ENCODE measurements around the gene CADM4. TPM values are rescaled to one million over a fixed set of nuclear protein-coding genes. Genes with fewer than 3 reads are reported as not detected.

Gene CADM4, protein sequence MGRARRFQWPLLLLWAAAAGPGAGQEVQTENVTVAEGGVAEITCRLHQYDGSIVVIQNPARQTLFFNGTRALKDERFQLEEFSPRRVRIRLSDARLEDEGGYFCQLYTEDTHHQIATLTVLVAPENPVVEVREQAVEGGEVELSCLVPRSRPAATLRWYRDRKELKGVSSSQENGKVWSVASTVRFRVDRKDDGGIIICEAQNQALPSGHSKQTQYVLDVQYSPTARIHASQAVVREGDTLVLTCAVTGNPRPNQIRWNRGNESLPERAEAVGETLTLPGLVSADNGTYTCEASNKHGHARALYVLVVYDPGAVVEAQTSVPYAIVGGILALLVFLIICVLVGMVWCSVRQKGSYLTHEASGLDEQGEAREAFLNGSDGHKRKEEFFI
- total RNA-seq (1 to 10 TPM; 2.8 to 3.7 TPM), polyA plus RNA-seq (1 to 10 TPM in 1 of 2 donors, under 1 TPM in 1; 0.47 to 4.9 TPM)

DNA sequence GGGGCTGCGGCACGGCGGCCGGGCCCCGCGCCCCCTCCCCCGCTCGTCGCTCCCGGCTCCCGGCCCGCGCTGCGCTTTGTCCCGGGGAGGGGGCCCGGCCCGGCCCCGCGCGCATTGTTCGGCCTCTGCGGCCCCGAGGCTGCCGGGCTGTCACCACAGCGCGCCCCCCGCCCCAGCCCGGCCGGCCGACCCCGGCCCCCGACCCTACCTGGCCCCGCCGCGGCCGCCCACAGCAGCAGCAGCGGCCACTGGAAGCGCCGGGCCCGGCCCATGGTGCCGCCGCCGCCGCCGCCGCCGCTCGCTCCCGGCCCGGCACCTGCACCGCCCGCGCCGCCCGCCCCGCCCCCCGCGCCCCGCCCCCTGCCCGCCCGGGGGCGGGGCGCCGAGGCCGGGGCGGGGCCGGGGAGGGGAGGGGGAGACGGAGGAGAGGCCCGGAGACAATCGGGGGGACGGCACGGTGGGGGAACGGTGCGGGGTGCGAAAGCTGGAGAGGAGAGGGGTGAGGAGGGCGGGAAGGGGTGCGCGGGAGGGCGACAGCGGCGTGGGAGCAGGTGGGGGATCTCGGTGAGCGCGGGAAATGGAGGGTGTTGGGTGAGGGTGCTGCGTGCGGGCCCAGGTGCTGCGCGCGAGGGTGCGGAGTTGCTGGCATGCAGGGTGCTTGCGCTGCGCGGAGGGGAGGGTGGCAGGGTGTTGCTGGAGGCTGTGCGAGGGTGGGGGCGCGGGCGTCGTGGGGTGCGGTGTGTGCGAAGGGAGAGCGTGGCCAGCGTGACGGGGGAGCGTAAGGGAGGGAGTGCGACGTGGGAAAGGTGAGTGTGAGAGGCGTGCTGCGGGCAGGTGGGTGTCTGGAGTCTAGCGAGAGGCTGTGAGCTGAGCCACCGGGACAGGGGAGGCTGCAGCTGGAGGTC, at the start of gene CADM4:
TSS of gene CADM4 (minus strand) at position 332 of the 905 bp plus-strand sequence. CDS start at position 272, 60 bp downstream.
- Histone ChIP-seq H3K36me3 (ENCODE audit: control insufficient read depth in 4 of 4, insufficient read depth in 3 of 4, low read depth in 1 of 4, low read length in 3 of 4) (no peaks in the 10 kb centered on the region), H3K9me3 (ENCODE audit: control insufficient read depth in 4 of 4, low read length in 3 of 4) (no peaks in the 10 kb centered on the region), H3K9ac (ENCODE audit: low read depth in 1 of 2, low read length in 2 of 2) (no peak within 1 kb of the TSS), H3K4me3 (ENCODE audit: low read depth in 1 of 3, low read length in 3 of 3) (peak within 1 kb of the TSS; percentile 35 to 75 (median 67)), H3K27ac (ENCODE audit: low read depth in 1 of 2, low read length in 2 of 2) (no peak within 1 kb of the TSS), H3K27me3 (ENCODE audit: control insufficient read depth in 4 of 4, insufficient read depth in 4 of 4, low read length in 3 of 4) (no peaks in the 10 kb centered on the region), H3K4me1 (ENCODE audit: control insufficient read depth in 4 of 4, insufficient read depth in 4 of 4, low read length in 3 of 4) (peaks cover 4 to 11% (median 9%) of the 10 kb centered on the region in 4 donors)
- no peak for TF ChIP-seq FOXA1 (IDR thresholded peaks at IDR 0.05)
- TF ChIP-seq, protein P1, sequence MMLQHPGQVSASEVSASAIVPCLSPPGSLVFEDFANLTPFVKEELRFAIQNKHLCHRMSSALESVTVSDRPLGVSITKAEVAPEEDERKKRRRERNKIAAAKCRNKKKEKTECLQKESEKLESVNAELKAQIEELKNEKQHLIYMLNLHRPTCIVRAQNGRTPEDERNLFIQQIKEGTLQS (IDR thresholded peaks at IDR 0.05), result no peak
- no peak for TF ChIP-seq RXRA (IDR thresholded peaks at IDR 0.05)
- TF ChIP-seq HNF4G (IDR thresholded peaks at IDR 0.05), result no peak
- WGBS, result 2% methylated on average over 110 of the region's 110 CpGs
- peak; percentile 55 for DNase-seq (ENCODE audit: low spot score)

DNA sequence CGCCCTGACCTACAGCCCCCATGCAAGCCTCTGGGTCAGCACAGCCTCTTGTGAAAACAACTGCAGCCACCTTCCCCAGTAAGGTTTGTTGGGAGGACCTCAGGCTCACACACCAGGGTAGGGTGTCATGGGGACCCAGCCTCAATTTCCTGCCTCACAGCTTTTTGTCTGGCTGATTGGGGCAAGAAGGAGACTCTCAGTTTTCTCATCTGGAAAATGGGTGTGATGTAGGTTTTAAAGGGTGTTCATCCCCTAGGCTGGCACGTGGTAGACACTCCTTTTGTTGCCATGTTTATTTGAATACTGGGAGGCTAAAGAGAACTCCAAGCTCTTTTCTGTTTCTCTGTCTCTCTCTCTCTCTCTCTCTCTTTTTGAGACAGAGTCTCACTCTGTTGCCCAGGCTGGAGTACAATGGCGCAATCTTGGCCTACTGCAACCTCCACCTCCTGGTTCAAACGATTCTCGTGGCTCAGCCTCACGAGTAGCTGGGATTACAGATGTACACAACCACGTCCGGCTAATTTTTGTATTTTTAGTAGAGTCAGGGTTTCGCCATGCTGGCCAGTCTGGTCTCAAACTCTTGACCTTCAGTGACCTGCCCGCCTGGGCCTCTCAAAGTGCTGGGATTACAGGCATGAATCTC, 48.5 kb upstream of the CADM4 start:
- H3K9ac ChIP-seq (ENCODE audit: low read depth in 1 of 2, low read length in 2 of 2), result no peak overlapping the region
- H3K4me3 ChIP-seq (ENCODE audit: low read depth in 1 of 3, low read length in 3 of 3), result no peak overlapping the region
- no peaks in the 10 kb centered on the region for H3K27me3 ChIP-seq (ENCODE audit: control insufficient read depth in 4 of 4, insufficient read depth in 4 of 4, low read length in 3 of 4)
- no peak for TF ChIP-seq FOXA1 (IDR thresholded peaks at IDR 0.05)
- TF ChIP-seq, protein P2, sequence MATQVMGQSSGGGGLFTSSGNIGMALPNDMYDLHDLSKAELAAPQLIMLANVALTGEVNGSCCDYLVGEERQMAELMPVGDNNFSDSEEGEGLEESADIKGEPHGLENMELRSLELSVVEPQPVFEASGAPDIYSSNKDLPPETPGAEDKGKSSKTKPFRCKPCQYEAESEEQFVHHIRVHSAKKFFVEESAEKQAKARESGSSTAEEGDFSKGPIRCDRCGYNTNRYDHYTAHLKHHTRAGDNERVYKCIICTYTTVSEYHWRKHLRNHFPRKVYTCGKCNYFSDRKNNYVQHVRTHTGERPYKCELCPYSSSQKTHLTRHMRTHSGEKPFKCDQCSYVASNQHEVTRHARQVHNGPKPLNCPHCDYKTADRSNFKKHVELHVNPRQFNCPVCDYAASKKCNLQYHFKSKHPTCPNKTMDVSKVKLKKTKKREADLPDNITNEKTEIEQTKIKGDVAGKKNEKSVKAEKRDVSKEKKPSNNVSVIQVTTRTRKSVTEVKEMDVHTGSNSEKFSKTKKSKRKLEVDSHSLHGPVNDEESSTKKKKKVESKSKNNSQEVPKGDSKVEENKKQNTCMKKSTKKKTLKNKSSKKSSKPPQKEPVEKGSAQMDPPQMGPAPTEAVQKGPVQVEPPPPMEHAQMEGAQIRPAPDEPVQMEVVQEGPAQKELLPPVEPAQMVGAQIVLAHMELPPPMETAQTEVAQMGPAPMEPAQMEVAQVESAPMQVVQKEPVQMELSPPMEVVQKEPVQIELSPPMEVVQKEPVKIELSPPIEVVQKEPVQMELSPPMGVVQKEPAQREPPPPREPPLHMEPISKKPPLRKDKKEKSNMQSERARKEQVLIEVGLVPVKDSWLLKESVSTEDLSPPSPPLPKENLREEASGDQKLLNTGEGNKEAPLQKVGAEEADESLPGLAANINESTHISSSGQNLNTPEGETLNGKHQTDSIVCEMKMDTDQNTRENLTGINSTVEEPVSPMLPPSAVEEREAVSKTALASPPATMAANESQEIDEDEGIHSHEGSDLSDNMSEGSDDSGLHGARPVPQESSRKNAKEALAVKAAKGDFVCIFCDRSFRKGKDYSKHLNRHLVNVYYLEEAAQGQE (IDR thresholded peaks at IDR 0.05), result no peak
- no peak for TF ChIP-seq HNF4A (conservative IDR thresholded peaks at IDR 0.05)
- no peak for TF ChIP-seq RAD21 (IDR thresholded peaks at IDR 0.05)
- TF ChIP-seq, protein P1 (IDR thresholded peaks at IDR 0.05), result no peak
- no peak for TF ChIP-seq RXRA (IDR thresholded peaks at IDR 0.05)
- TF ChIP-seq JUND (IDR thresholded peaks at IDR 0.05), result no peak
- no peak for TF ChIP-seq FOXA2 (IDR thresholded peaks at IDR 0.05)
- TF ChIP-seq GABPA (IDR thresholded peaks at IDR 0.05 in 1 of 2, conservative IDR thresholded peaks at IDR 0.05 in 1 of 2), result no peak
- TF ChIP-seq, protein P3, sequence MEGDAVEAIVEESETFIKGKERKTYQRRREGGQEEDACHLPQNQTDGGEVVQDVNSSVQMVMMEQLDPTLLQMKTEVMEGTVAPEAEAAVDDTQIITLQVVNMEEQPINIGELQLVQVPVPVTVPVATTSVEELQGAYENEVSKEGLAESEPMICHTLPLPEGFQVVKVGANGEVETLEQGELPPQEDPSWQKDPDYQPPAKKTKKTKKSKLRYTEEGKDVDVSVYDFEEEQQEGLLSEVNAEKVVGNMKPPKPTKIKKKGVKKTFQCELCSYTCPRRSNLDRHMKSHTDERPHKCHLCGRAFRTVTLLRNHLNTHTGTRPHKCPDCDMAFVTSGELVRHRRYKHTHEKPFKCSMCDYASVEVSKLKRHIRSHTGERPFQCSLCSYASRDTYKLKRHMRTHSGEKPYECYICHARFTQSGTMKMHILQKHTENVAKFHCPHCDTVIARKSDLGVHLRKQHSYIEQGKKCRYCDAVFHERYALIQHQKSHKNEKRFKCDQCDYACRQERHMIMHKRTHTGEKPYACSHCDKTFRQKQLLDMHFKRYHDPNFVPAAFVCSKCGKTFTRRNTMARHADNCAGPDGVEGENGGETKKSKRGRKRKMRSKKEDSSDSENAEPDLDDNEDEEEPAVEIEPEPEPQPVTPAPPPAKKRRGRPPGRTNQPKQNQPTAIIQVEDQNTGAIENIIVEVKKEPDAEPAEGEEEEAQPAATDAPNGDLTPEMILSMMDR (IDR thresholded peaks at IDR 0.05; ENCODE audit: low read depth, low read length, missing input control), result no peak
- peaks cover 14 to 26% (median 16%) of the 10 kb centered on the region in 4 donors for H3K9me3 ChIP-seq (ENCODE audit: control insufficient read depth in 4 of 4, low read length in 3 of 4)
- no peak for DNase-seq (ENCODE audit: low spot score)
- no peaks in the 10 kb centered on the region for H3K4me1 ChIP-seq (ENCODE audit: control insufficient read depth in 4 of 4, insufficient read depth in 4 of 4, low read length in 3 of 4)
- no peak overlapping the region for H3K27ac ChIP-seq (ENCODE audit: low read depth in 1 of 2, low read length in 2 of 2)
- WGBS, result 82% methylated on average over 10 of the region's 10 CpGs
- H3K36me3 ChIP-seq (ENCODE audit: control insufficient read depth in 4 of 4, insufficient read depth in 3 of 4, low read depth in 1 of 4, low read length in 3 of 4), result no peaks in the 10 kb centered on the region

All from liver (tissue), 9 donors.